DOHH2 (cell line): ENCODE data around the gene TFDP1.

Experiments
- H3F3A ChIP-seq: fragments of 200-600 bp; sonication (generic), shearing (Covaris generic); 2 replicates; pipeline ENCODE4 v1.6.0; 2016; ENCODE audit warnings: antibody characterized with exemption, mild to moderate bottlenecking; ENCODE audit not compliant: control insufficient read depth, insufficient read depth
- H3K27ac ChIP-seq: fragments of 200-600 bp; sonication (generic); 2 replicates; pipeline ENCODE4 v1.5.1; 2014; ENCODE audit warnings: low read depth, mild to moderate bottlenecking, low read length, moderate library complexity
- H3K27me3 ChIP-seq: fragments of 200-600 bp; sonication (generic); 2 replicates; pipeline ENCODE4 v1.6.1; 2014; ENCODE audit warnings: mild to moderate bottlenecking, low read length, mixed read lengths; ENCODE audit not compliant: control insufficient read depth
- H3K36me3 ChIP-seq: fragments of 200-600 bp; sonication (generic); 2 replicates; pipeline ENCODE4 v1.6.1; 2014; ENCODE audit warnings: mild to moderate bottlenecking, low read length, moderate library complexity, mixed read lengths; ENCODE audit not compliant: control insufficient read depth
- H3K4me1 ChIP-seq: fragments of 200-600 bp; sonication (generic); 2 replicates; pipeline ENCODE4 v1.6.1; 2014; ENCODE audit warnings: mild to moderate bottlenecking, low read length, mixed read lengths; ENCODE audit not compliant: control insufficient read depth
- H3K4me2 ChIP-seq: fragments of 200-600 bp; sonication (generic); 2 replicates; pipeline ENCODE4 v1.6.0; 2014; ENCODE audit warnings: mild to moderate bottlenecking, low read length, moderate library complexity
- H3K4me3 ChIP-seq: fragments of 200-600 bp; sonication (generic); 2 replicates; pipeline ENCODE4 v1.5.1; 2014; ENCODE audit warnings: mild to moderate bottlenecking, low read length, mixed read lengths
- H3K79me2 ChIP-seq: fragments of 200-600 bp; sonication (generic); 2 replicates; pipeline ENCODE4 v1.6.1; 2014; ENCODE audit warnings: mild to moderate bottlenecking, low read length, mixed read lengths; ENCODE audit not compliant: control insufficient read depth
- H3K9me2 ChIP-seq: fragments of 200-600 bp; sonication (generic); replicated peaks from 2 replicates; pipeline ENCODE4 v1.6.1; 2014; ENCODE audit warnings: mild to moderate bottlenecking, low read length, mixed read lengths; ENCODE audit not compliant: control insufficient read depth
- H3K9me3 ChIP-seq: fragments of 200-600 bp; sonication (generic); 2 replicates; pipeline ENCODE4 v1.6.1; 2014; ENCODE audit warnings: antibody characterized with exemption, low read length, mixed read lengths; ENCODE audit not compliant: control insufficient read depth, insufficient read depth
- H4K20me1 ChIP-seq: fragments of 200-600 bp; sonication (generic); 2 replicates; pipeline ENCODE4 v1.6.0; 2014; ENCODE audit warnings: low read depth, mild to moderate bottlenecking, antibody characterized with exemption, low read length, moderate library complexity; ENCODE audit not compliant: control insufficient read depth, insufficient read depth
- EZH2phosphoT487 ChIP-seq: fragments of 200-600 bp; sonication (generic); IDR thresholded peaks from 2 replicates; pipeline ENCODE4 v1.6.1; 2017; ENCODE audit warnings: borderline replicate concordance, mild to moderate bottlenecking, antibody characterized with exemption, low read length, moderate library complexity, mixed read lengths
- TF ChIP-seq, protein P1 (sequence below): fragments of 200-600 bp; sonication (generic); IDR thresholded peaks from one replicate; pipeline ENCODE4 v1.5.1; 2014; ENCODE audit warnings: antibody characterized with exemption, mild to moderate bottlenecking, low read depth, low read length; ENCODE audit not compliant: poor library complexity, severe bottlenecking

Gene TFDP1

DNA sequence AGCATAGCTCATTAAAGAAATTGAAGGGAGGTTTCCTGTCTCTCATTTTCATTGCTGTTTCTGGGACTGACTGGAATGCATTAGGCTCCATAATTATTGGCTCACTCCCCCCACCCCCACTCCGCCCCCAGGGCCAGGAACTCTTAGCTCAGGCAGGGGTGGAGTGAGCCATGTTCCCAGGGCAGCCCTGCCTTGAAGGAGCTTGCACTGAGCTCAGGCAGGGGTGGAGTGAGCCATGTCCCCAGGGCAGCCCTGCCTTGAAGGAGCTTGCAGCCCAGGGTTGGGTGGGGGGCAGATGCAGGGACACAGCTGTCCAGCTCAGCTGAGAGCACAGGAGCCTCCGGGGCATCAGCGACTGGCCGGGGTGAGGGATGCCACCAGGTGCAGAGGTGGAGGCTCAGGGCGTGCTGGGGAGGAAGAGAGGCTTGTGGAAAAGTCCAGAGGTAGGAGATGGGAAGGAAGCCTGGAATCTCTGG, 39.1 kb upstream of the TFDP1 start:
- Histone ChIP-seq H3K4me2 (no peak overlapping the region), H3K4me1 (no peaks in the 10 kb centered on the region), H3K36me3 (no peaks in the 10 kb centered on the region), H3K4me3 (no peak overlapping the region), H3K27me3 (no peaks in the 10 kb centered on the region), H3K9me2 (no peaks in the 10 kb centered on the region), H3K27ac (no peak overlapping the region), H3F3A (no peaks in the 10 kb centered on the region), H4K20me1 (no peaks in the 10 kb centered on the region), H3K9me3 (no peaks in the 10 kb centered on the region), H3K79me2 (no peaks in the 10 kb centered on the region)
- TF ChIP-seq, protein P1, sequence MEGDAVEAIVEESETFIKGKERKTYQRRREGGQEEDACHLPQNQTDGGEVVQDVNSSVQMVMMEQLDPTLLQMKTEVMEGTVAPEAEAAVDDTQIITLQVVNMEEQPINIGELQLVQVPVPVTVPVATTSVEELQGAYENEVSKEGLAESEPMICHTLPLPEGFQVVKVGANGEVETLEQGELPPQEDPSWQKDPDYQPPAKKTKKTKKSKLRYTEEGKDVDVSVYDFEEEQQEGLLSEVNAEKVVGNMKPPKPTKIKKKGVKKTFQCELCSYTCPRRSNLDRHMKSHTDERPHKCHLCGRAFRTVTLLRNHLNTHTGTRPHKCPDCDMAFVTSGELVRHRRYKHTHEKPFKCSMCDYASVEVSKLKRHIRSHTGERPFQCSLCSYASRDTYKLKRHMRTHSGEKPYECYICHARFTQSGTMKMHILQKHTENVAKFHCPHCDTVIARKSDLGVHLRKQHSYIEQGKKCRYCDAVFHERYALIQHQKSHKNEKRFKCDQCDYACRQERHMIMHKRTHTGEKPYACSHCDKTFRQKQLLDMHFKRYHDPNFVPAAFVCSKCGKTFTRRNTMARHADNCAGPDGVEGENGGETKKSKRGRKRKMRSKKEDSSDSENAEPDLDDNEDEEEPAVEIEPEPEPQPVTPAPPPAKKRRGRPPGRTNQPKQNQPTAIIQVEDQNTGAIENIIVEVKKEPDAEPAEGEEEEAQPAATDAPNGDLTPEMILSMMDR = no peak
- no peak for TF ChIP-seq EZH2phosphoT487

DNA sequence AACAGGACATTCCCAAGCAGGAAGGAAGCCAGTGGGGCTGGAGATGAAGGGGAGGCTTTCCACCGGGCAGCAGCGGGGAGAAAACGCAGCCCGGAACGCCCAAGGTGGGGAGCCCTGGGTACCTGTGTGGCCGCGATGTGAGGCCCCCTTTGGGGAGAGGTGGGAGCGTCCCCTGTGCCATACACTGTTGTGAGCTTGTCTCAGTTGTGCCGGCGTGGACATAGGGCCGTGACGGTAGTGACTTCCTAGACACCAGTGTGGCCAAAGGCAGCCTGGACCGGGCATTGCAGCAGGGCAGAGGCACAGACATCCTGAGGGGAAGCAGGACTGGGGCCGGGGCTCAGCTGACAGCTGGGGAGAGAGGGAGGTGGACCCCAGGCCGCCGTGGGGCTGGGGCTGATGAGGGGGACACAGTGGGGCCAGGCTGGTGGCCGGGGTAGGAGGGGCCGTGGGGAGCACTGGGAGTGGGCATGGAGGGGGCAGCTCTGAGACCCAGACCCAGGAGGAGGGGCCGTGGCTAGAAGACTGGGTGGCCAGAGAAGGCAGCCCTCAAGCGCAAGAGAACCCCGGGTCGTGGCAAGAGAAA, 38.5 kb upstream of the TFDP1 start:
- Histone ChIP-seq H3K27ac (no peak overlapping the region), H3K4me3 (no peak overlapping the region), H3F3A (no peaks in the 10 kb centered on the region), H3K9me2 (no peaks in the 10 kb centered on the region), H3K4me2 (no peak overlapping the region), H3K4me1 (no peaks in the 10 kb centered on the region), H3K27me3 (no peaks in the 10 kb centered on the region), H3K9me3 (no peaks in the 10 kb centered on the region), H4K20me1 (no peaks in the 10 kb centered on the region), H3K36me3 (no peaks in the 10 kb centered on the region), H3K79me2 (no peaks in the 10 kb centered on the region)
- no peak for TF ChIP-seq EZH2phosphoT487
- TF ChIP-seq, protein P1 = no peak

DNA sequence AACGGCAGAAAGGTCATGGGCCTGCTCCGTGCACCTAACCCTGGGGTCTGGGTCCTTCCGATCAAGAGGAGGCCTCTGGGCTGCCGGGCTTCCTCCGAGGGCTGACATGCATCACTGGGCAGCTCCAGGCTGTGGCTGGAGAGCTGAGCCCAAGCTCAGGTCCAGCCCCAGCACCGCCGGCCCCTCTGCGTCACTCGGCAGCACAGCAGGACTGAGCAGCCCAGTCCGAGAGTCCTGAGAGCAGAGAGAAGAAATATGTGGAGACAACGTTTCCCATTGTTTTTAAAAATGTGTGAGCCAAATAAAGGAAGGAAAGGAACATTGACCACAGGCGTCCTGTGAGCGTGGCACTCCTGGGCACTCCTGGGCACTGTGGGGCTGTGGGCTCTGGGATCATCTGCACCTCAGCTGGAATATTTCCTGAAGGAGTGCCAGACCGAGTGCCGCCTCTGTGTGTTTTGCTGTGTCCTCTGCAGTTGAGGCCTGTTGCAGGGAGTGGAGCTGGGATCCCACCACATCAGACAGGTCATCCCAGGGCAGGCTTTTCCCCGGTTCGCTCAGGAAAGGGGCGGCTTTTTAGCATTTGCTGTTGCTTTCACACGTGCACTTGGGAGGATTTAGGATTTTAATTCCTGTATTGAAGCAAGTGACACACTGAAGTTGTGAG, 37.8 kb upstream of the TFDP1 start:
- Histone ChIP-seq H3K4me3 (no peak overlapping the region), H4K20me1 (no peaks in the 10 kb centered on the region), H3K79me2 (no peaks in the 10 kb centered on the region), H3K36me3 (no peaks in the 10 kb centered on the region), H3K4me1 (no peaks in the 10 kb centered on the region), H3K4me2 (no peak overlapping the region), H3F3A (no peaks in the 10 kb centered on the region), H3K9me3 (no peaks in the 10 kb centered on the region), H3K9me2 (no peaks in the 10 kb centered on the region), H3K27ac (no peak overlapping the region), H3K27me3 (no peaks in the 10 kb centered on the region)
- TF ChIP-seq, protein P1 = no peak
- no peak for TF ChIP-seq EZH2phosphoT487
